HG03066 (cell line): ENCODE data around the gene BRF1.

Source experiments
- ATAC-seq: cut with Tn5 transposase; IDR thresholded peaks from one replicate; pipeline ENCODE4 v1.9.1; 2021; ENCODE audit warnings: low read depth; ENCODE audit not compliant: unreplicated experiment

Gene BRF1

DNA sequence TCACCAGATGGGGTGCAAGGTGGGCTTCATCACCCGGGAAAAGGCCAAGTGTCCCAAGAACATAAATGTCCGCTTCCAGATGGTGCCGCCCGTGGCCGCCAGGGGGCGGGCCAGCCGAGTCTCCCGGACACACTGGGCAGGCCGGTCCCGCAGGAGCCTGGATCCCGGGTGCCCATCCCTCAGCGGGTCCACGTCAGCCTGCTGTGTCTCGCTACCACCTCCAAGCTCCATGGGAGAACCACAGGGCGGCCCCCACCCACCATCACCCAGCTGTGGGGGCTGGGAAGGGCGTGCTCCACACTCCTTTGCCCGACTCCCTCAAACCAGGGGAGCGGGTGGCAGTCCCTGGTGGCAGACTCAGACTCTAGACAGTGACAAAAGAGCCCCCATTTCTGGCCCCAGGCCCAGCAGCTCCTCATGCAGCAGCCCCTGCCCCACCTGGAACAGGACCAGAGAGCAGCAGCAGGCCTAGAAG, 97.7 kb downstream of the BRF1 start:
- ATAC-seq, result no peak

DNA sequence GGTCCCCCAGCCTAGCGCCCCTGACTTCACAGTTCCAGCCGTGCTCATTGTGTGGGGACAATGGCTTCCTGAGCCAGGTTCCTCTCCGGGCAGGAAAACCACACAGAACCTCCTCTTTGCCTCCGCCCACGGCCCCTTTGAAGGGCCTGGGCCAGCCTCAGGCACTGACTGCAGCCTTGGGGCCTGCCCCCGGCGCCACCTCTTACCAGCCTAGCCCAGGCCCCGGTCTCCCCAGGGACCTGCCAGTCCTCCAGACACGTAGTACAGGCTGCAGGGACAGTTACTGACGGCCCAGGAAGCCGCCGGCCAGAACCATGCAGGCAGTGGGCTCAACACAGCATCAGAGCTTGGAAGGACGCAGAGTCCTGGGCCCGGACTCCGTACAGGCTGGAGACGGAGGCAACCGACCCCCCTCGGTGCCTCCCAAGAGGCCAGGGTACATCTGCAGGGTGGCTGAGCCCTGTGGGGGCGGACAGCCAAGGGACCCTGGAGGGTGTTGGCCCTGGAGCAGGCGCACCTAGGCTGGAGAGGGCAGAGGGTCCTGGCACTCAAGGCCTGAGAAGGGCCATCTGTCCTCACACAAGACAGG, 98.8 kb downstream of the BRF1 start:
- no peak for ATAC-seq

DNA sequence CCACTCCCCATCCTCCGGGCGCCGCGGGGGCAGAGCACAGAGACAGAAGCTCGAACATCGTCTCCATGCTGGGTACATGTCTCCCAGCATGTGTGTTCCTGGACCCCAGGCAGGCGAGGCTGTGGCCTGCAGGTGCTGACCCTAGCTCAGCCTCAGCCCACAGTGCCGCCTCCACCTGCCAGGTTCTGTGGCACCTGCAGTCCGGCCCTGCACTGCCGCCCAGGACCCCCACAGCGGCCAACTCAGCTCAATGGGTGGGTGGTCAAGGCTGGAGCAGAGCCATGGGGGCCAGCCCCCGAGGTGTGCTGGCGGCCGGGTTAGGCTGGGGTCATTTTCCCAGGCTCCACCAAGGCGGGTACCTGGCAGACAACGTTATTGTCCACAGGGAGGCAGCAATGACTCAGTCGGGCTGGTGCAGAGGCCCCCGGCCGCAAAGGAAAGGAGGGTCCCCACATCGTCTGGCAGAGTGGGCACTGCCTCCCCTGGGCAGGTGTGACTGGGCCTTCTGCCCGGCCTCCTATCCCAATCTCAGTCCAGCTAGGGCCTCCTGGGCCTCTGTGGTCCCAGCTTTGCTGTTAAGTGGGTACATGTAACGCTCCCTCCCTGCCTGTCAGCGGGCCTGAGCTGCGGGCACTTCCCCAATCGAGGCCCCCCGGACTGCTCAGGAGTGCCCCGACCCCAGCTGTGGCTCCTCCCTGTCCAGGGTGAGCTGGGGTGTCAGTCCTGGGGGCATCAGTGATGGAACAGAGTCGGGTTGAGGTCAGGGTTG, 99.5 kb downstream of the BRF1 start:
- no peak for ATAC-seq

DNA sequence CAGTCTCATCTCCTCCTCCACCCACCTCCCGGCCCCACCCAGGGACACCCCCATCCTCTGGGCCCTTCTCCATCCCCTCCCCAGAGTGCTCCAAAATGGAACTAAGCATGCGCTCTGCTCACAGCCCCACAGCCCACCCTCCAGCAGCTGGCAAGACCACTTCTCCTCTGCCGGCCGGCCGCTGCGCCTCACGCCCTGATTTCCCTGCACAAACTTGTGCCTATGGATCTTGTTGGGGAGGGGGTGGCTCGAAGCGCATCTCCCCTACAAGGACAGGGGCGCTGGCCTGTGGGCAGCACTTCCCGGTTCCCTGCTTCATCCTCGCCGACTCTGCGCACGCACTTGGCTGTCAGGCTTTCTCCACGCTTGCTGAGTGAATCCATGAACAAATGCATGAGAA, 100.2 kb downstream of the BRF1 start:
- no peak for ATAC-seq

DNA sequence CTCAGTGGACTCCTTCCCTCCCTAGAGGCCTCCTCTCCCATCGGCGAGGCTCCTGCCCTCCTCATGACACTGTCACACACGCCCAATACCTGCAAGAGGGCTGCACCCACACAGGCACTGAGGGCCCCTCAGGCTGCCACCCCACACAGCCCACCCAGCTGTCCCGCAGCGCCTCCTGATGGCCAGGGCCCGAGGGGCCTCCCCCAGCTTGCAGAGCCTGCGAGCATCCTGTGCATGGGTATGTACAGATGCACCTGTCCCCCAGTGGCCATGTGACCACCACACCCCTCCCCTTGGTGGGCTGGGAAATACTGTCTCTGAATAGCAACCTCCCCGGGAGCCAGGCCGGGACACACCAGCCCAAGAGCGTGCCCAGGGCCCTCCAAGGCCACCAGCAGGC, 100.7 kb downstream of the BRF1 start:
- no peak for ATAC-seq

DNA sequence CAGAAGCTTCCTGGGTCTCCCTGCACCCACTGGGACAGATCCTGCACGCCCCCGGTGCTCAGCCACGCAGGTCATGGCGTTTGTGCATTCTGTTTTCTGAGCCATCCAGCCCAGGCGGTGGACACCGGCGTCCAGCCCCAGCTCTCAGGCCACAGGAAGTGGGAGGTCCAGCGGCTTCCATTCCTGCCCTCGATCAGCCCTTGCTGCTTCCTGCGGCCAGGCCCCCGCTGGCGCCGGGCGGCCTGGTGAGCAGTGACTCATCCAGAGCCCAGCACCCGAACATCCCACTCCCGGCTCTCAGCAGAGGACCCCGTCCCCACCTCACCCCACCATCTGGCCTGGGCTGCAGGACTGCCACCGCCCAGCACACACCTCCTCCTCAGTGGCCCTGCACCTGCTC, 101.7 kb downstream of the BRF1 start:
- no peak for ATAC-seq

DNA sequence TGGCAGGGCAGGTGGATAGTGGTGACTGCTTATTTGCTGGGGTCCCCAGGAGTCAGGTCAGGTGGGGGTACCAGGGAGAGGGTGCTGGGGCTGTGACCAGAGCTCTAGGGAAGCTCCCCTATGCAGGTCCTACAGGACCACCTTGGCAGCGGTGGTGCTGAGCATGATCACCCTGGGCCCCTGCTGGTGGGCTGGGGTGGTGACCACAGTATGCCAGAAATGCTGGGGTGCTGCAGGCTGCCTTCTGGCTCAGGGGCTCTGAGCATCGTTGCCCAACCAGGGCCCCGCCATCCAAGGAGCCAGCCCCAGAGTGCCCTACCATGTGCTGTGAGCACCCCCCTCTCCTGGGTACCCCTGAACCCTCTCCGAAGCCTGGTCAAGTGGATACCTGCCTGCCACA, 102.2 kb downstream of the BRF1 start:
- ATAC-seq, result no peak

DNA sequence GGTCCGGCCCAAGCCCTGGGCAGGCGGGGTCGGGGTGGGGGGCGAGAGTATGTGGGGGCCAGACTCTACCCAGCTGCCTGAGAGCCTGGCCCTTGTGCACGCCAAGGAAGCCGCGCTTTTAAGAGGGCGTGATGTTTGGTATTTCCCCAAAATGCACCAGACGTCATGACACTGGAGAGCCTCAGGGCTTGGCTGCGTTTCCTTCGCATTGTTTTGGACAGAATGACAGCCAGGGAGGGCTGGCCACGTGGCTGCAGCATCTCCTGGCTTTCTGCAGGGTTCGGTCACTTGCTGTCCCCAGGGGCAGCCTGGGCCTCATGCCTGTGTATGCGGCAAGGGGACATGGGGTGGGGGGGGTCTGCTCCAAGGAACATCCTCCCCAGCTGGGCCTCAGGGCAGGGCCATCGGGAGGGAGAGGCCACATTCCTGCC, 103.6 kb downstream of the BRF1 start:
- no peak for ATAC-seq

DNA sequence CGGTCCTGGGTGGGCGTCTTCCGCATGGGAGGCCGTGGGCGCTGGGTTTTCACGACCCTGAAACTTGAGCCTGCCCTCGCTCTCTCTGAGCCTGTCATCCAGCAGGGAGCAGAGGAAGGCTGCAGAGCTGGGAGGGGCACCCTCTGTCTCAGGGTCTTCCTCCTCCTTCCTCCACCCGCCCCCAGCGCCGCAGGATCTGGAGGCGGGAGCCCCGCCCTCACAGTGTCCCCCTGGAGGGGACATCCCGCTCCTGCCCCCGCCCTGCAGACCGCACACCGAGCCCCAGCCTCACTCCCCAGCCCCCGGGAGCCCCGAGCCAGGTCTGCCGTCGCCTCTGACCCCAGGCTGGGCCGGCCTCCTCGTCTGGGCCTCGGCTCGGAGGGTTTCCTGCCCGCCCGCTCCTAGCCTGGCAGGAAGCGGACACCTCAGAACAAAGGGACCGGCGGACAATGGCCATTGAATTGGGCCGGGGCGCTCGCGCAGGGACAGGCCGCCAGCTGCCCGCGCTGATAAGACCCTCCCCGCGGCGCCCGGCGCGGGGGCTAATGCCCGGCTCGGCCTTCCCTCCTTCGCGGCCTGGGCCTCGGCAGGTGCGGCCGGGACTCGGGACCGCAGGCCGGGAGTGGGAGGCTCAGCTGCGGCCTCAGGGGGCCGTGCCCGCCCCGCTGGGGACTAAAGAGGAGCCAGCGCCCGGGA, 104.4 kb downstream of the BRF1 start:
- ATAC-seq, result no peak

DNA sequence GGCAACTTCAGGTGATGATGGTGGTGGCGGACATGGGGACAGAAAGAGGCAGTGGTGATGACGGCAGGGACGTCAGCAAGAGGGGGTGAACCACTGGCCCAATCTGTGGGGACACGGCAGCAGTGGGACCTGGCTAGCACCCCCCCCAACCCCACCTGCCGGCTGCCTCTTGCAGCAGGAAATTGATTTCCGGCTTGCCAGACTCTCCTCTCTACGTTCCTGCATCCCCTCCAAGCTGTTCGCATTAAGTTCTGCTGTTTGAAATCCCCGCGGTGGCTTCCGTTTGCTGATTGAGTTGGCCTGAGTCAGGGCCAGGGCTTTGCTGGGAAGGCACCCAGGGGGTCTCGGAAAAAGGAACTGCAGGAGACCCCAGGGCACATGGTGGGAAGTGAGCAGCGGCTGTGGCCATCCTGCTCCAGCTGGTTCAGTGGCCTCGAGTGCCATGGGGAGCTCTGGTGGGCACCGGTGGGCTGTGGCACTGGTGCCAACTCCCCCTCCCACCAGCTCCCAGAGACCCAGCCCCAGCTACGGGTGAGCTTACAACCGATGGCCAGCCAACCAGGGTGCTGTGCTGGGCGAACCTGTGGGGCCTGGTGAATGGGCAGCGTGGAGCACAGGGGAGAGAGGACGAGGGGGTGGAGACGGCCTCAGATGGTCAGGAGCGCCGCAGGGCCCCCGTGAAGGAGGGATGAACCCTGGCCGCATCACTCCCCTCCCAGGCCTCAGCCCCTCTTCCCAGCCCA, 105.1 kb downstream of the BRF1 start:
- ATAC-seq, result no peak

DNA sequence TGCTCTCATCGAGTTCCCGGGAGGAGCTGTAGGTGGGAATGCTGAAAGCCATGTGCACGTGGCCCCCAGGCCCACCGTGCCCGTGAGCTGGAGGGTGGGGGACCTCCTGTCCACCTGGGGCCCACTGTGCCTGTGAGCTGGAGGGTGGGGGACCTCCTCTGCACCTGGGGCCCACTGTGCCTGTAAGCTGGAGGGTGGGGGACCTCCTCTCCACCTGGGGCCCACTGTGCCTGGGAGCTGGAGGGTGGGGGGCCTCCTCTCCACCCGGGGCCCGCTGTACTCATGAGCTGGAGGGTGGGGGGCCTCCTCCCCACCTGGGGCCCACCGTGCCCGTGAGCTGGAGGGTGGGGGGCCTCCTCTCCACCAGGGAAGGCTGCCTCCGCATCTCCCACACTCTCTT, 105.8 kb downstream of the BRF1 start:
- no peak for ATAC-seq

DNA sequence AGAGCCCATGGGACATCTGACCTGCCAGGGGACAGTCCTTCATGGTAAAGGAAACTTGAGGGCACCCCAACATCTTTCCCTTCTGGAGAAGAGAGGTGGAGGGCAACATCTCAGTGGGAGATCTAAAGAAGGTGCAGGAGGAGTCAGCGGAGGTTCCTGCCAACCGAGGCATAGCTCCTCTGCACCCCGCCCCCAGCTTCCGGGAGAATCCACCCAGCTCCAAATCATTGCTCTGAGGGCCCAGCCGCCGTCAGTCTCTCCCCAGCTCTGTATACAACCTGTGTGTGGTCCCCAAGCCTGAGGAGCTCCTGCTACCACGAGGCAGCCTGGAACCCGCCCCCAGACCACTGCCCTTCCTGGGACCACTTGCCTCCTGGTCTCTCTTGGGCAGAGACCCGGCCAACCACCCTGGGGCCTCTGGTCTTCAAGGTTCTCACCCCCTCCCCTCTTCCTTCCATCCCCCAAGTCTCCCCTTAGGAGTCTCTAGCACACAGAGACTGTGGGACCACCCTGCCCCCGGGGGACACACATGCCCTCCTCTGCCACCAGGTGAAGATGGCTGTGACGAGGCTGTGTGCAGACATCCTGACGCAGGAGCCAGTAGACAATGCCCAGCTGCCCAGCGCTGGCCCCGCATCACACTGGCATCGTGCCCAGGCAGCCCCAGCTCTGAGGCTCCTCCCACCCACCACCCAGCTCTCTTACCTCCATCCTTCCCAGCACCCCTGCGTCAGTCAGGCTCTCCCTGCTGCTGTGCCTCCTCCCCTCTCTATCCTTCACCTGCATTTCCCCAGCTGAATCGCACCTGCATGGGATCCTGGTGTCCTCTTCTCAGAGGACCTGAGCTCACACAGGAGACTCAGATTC, 106.7 kb downstream of the BRF1 start:
- ATAC-seq, result no peak

DNA sequence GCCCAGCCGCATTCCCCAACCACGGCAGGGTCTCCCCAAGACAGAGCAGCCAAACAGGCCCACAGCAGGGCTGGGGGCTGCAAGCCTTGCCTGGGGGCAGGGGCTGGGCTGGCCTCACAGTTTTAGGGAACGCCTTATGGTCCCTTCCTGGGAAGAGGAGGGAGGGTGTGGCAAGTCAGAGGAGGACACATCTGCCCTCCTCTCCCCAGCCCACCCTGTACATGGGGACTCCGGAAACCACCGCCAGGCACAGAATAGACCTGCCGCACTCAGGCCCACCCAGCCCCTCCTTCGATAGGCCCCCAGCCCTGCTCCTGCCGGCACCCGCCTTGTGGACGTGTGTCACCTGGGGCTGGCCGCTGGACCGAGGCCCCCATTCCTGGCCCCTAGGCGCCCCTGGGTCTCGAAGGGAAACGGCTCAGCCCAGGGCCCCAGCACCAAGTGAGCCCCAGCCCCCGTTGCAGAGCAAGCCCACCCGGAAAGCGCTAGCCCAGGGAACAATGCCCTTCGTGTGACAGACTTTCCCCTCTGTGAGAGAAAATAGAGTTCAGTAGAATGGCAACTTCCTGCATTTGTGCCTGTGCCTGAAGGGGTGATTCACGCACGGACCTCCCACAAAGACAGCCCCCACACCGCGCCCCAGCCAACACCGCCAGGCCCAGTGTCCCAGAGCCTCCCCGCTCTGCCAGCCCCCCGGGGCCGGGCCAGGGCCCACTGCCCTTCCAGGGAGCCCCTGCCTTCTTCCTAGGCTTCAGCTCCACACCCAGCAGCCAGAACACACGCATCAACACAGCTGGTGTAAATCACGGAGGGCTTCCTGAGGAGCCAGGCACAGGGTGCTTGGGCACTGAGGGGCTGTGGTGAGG, 107.7 kb downstream of the BRF1 start:
- ATAC-seq, result no peak

DNA sequence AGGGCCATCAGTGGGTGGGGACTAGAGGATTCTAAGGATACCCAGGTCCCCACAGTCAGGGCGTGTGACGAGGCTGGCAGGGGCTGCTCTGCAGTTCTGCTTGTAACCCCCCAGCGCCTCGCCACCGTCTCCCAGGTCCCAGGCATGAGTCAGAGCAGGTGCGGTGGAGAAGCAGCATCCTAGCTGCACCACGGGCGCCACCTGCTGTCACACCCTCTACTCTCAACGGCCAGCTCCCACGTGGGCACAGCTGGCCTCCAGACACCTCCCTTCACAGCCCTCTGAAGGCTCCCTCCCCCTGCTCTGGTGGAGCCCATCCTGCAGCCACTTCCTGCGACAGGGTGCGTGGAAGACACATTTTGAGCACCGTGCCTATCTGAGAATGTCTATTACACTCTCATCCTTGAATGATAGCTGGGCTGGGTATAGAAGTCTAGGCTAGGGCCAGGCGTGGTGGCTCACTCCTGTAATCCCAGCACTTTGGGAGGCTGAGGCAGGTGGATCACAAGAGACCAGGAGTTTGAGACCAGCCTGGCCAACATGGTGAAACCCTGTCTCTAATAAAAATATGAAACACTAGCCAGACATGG, 112.8 kb downstream of the BRF1 start:
- no peak for ATAC-seq

DNA sequence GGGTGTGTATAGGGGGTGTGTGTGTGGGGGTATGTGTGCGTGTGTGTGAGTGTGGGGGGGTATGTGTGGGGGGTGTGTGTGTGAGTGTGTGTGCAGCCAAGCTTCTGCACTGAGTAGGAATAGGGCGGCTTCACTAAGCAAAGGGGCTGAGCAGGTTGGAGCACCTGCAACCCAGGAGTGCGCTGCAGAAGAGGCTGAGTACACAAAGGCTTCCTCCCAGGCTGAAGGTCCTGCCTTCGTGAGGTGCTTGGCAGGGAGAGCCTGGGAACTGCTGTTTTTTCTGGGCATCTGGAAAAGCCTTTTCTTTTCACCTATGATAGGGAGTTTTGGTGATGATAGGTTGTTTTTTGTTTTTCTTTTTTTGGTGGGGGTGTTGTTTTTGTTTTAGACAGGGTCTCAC, 113.7 kb downstream of the BRF1 start:
- no peak for ATAC-seq

DNA sequence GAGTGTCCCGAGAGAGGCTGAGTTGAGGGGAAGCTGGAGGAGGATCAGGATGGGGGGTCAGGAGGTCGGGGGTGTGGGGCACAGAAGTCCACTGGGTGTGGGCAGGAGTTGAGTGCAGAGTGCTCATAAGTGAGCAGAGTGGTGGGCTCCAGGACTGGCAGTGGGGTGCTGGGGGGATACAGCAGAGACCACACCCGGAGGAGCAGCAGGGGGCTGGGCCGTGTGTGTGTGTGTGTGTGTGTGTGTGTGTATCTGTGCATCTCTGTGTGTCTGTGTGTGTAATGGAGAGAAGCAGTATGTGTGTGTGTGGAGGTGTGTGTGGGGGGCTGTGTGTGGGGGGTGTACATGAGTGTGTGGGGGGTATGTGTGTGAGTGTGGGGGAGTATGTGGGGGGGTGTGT, 114.8 kb downstream of the BRF1 start:
- ATAC-seq, result no peak

DNA sequence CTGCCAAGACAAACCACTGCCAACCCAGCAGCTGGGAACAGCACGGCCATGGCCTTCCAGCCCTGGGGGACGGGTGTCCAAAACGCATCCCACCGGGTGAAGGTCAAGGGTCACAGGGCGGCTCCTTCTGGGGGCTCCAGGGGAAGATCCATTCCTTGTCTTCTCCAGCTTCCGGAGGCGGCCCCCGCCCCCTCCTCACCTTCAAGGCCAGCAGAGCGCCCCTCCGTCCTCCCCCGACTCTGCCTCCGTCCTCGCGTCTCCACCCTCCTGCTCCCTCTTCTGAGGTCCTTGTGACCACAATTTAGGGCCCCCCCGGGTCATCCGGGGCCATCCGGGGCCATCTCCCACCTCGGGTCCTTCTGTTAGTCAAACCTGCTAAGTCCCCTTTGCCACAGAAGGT, 115.8 kb downstream of the BRF1 start:
- no peak for ATAC-seq

DNA sequence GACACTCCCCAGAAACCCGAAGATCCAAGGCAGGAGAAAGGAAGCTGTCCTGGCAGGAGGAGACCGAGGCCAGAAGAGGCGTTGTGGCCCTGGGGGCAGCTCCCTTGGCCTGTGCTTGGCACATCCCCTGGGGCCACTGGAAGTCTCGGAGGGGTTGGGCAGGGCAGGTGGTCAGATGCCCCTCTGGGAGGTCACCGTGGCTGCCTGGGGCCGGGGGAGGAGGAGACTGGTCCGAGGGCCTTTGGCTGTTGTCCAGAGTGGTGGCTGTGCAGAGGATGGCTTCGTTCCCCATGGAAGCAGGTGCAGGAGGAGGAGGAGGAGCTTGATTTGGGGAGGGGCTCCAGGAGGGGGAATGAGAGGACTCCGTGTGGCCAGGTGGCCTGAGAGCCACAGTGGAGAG, 116.3 kb downstream of the BRF1 start:
- ATAC-seq, result no peak
